RWPE2 (cell line): ENCODE results near the gene CD2.

Experiments used
- ATAC-seq: fragments of 200-7000 bp; cut with Tn5 transposase; 3 replicates; pipeline ENCODE4 v1.9.1; 2021; ENCODE audit warnings: low read depth
- DNase-seq: peaks from one replicate; pipeline ENCODE4 v3.0.0-alpha.2; 2020; ENCODE audit warnings: low spot score
- H3K27ac ChIP-seq: fragments of 450-650 bp; 2 replicates; pipeline ENCODE4 v1.5.1; 2017; ENCODE audit warnings: mild to moderate bottlenecking; ENCODE audit not compliant: poor library complexity, severe bottlenecking
- H3K27me3 ChIP-seq: fragments of 250-450 bp; sonication (Bioruptor Pico); 2 replicates; pipeline ENCODE4 v1.5.1; 2021; ENCODE audit warnings: mild to moderate bottlenecking, moderate library complexity; ENCODE audit not compliant: insufficient read depth, poor library complexity, severe bottlenecking
- H3K36me3 ChIP-seq: fragments of 250-450 bp; sonication (Bioruptor Pico); 2 replicates; pipeline ENCODE4 v1.5.1; 2020; ENCODE audit warnings: low read depth, mild to moderate bottlenecking, moderate library complexity
- H3K4me1 ChIP-seq: fragments of 250-450 bp; sonication (Bioruptor Pico); 2 replicates; pipeline ENCODE4 v1.5.1; 2021; ENCODE audit warnings: mild to moderate bottlenecking, moderate library complexity; ENCODE audit not compliant: insufficient read depth, poor library complexity, severe bottlenecking
- H3K4me3 ChIP-seq: fragments of 250-450 bp; sonication (Bioruptor Pico); 2 replicates; pipeline ENCODE4 v1.5.1; 2021; ENCODE audit warnings: mild to moderate bottlenecking, moderate library complexity; ENCODE audit not compliant: severe bottlenecking
- H3K9me3 ChIP-seq: fragments of 250-450 bp; sonication (Bioruptor Pico); 2 replicates; pipeline ENCODE4 v1.5.1; 2021; ENCODE audit warnings: mild to moderate bottlenecking, moderate library complexity; ENCODE audit not compliant: severe bottlenecking
- TF ChIP-seq, protein P1 (sequence below): fragments of 450-650 bp; IDR thresholded peaks from one replicate; pipeline ENCODE4 v1.5.1; 2017; ENCODE audit warnings: mild to moderate bottlenecking, moderate library complexity; ENCODE audit not compliant: poor library complexity, severe bottlenecking

CD2 gene

DNA sequence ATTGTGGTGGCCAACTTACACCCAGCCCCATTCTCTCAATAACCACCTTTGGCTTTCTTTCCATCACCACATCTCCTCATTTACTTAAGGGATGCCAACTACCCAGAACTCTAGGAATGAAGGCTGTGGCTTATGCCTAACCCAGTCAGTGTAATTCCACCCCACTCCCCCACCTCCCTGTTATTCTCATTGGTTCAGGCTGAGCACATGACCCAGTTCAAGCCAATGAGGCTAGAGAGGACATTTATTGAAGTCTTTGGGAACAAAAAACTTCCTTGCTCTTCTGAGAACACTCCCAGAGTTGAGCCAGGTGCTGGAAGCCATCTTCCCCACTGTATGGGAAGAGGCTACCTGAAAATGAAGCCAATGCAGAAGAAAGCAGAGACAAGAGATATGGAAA lies 22.8 kb upstream of the CD2 start:
- H3K9me3 ChIP-seq = no peaks in the 10 kb centered on the region
- H3K27ac ChIP-seq = no peak overlapping the region
- no peaks in the 10 kb centered on the region for H3K27me3 ChIP-seq
- H3K36me3 ChIP-seq = no peaks in the 10 kb centered on the region
- ATAC-seq (no peak), DNase-seq (no peak)
- TF ChIP-seq, protein P1, sequence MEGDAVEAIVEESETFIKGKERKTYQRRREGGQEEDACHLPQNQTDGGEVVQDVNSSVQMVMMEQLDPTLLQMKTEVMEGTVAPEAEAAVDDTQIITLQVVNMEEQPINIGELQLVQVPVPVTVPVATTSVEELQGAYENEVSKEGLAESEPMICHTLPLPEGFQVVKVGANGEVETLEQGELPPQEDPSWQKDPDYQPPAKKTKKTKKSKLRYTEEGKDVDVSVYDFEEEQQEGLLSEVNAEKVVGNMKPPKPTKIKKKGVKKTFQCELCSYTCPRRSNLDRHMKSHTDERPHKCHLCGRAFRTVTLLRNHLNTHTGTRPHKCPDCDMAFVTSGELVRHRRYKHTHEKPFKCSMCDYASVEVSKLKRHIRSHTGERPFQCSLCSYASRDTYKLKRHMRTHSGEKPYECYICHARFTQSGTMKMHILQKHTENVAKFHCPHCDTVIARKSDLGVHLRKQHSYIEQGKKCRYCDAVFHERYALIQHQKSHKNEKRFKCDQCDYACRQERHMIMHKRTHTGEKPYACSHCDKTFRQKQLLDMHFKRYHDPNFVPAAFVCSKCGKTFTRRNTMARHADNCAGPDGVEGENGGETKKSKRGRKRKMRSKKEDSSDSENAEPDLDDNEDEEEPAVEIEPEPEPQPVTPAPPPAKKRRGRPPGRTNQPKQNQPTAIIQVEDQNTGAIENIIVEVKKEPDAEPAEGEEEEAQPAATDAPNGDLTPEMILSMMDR = no peak
- no peak overlapping the region for H3K4me3 ChIP-seq
- no peaks in the 10 kb centered on the region for H3K4me1 ChIP-seq

DNA sequence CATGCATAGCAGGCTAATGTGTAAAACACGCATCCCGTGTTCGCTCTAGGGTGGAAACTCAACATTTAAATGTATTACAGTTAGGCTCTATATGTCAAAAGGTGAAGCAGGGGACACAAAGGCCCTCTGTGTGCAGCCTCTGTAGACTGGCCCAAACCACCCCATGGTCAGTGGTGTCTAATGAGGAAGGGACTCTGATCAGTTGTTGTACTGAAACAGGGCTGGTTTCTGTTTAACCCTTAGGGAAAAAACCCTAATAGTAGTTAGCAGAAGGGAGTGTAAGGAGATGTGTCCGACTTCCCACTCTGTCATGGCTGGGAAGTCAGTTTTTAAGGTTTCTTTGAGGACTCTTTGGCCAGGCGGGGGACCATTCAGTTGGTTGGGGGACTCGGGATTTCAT lies 21.5 kb upstream of the CD2 start:
- Histone ChIP-seq H3K4me1 (no peaks in the 10 kb centered on the region), H3K27me3 (no peaks in the 10 kb centered on the region), H3K9me3 (no peaks in the 10 kb centered on the region), H3K36me3 (no peaks in the 10 kb centered on the region), H3K27ac (no peak overlapping the region), H3K4me3 (no peak overlapping the region)
- TF ChIP-seq, protein P1 = no peak
- ATAC-seq = no peak
- no peak for DNase-seq

DNA sequence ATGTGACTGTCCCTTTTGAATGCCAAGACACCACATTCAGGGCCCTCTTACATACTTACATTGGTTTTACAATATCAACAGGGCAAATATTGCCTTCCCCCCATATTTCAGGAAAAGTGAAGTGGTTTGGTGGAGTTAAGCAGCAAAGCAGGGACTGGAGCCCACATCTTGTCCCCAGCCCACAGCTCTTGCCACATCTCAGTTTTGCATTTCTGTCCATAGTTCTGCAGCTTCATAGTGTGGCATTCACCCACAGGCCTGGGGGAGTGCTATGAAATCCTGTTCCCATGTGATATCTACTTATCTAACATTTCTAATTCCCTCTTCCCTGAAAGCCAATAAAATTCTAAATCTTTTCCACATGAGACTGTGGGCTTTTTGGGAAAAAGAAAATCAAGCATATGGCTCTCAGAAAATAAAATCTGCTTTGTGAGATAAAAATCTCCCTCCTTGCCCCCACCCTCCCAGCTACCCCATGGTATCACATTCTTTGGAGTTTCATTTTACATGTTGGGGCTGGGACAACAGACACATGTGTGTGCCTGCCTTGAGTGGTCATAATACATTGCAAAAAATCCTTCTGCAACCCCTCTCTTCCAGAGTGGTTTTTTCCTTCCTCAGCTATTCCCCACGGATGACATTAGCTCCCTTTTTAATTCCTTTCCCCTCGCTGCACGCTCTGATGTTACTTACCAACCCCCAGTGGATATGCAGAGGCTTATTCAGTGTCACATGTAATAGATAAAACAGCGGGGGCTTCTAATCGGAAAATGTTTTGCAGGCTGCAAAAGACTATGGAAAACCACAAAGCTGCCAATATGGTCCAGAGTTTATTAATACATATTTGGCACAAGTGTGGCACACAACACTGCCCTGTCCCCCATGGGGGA lies 20.5 kb upstream of the CD2 start:
- Histone ChIP-seq H3K27ac (no peak overlapping the region), H3K27me3 (no peaks in the 10 kb centered on the region), H3K9me3 (no peaks in the 10 kb centered on the region), H3K4me1 (no peaks in the 10 kb centered on the region), H3K36me3 (no peaks in the 10 kb centered on the region), H3K4me3 (no peak overlapping the region)
- no peak for DNase-seq
- ATAC-seq = no peak
- TF ChIP-seq, protein P1 = no peak

DNA sequence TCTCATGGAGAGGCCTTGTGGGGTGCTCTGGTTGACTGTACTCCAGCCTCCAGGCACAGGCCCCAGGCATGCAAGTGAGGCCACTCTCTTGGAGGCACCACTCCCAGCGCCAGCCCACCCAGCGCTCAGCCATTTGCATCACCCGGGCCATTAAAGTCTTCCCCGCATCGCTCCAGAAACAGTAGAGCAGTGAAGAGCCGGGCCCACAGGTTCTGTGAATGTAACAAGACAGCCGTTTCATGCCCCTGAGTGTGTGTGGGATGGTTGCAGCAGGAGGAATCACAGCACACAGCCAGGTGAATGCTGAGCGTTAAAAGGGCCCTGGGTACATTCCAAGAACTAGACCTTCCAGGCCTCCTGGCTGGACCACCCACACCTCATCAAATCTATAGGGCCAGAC lies 19.0 kb upstream of the CD2 start:
- no peak for DNase-seq
- no peak for ATAC-seq
- no peaks in the 10 kb centered on the region for H3K9me3 ChIP-seq
- no peak overlapping the region for H3K4me3 ChIP-seq
- no peak overlapping the region for H3K27ac ChIP-seq
- TF ChIP-seq, protein P1 = no peak
- no peaks in the 10 kb centered on the region for H3K27me3 ChIP-seq
- H3K4me1 ChIP-seq = no peaks in the 10 kb centered on the region
- H3K36me3 ChIP-seq = no peaks in the 10 kb centered on the region
